GM18499 (cell line): Measurements from ENCODE around the gene HDAC3.

Experiments
- ATAC-seq: cut with Tn5 transposase; IDR thresholded peaks from one replicate; pipeline ENCODE4 v1.9.1; 2021; ENCODE audit warnings: moderate number of reproducible peaks; ENCODE audit not compliant: insufficient read depth, unreplicated experiment

The HDAC3 gene

DNA sequence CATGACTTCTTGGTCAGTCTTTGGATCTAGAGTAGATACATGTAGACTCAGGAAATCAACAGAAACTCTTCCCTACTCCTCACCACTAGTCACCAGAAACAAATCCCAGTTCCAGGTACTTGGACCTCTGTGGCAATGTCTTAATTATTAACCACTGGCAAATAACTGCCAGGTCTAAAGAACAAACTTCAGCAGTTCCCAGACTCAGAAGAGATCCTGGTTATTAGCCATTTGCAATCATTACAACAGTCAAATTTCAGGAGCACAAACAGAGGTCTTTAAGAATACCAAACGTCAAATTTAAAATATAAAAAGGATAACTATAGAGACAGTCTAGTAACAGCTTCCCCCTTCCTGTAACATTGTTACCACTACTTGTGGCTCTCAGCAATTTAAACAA is 28.1 kb downstream of the HDAC3 start:
- no peak for ATAC-seq

DNA sequence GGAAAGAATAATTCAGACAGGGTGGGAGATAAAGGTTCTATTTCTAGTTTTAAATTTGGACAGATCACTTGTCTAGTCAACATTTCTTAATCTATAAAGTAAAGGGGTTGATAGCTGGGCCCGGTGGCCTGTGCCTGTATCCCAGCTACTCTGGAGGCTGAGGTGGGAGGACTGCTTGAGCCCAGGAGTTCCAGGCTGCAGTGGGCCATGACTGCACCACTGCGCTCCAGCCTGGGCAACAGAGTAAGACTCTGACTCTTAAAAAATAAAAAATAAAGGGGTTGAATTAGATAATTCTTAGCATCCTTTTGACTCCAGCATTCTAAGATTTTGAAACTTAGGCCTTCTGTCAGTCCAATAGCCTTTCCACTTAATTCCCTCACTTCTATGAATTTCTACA is 28.6 kb downstream of the HDAC3 start:
- no peak for ATAC-seq

GRCh38 chr5:141605523-141606277 is 30.9 kb downstream of the HDAC3 start:
- ATAC-seq: peak; percentile 90

GRCh38 chr5:141603923-141604717 is 32.5 kb downstream of the HDAC3 start:
- no peak for ATAC-seq

GRCh38 chr5:141602606-141603005 is 34.0 kb downstream of the HDAC3 start:
- ATAC-seq: no peak

GRCh38 chr5:141598391-141599345 is 38.0 kb downstream of the HDAC3 start:
- no peak for ATAC-seq

GRCh38 chr5:141597814-141598213 is 38.8 kb downstream of the HDAC3 start:
- no peak for ATAC-seq

- no peak for ATAC-seq
Measured at GRCh38 chr5:141597394-141597793, 39.3 kb downstream of the HDAC3 start.

- ATAC-seq: no peak
Measured at GRCh38 chr5:141596867-141597266, 39.8 kb downstream of the HDAC3 start.

GRCh38 chr5:141590127-141590526 is 46.5 kb downstream of the HDAC3 start:
- ATAC-seq: no peak

GRCh38 chr5:141586246-141586645 is 50.4 kb downstream of the HDAC3 start:
- ATAC-seq: no peak

GRCh38 chr5:141585594-141585993 is 51.1 kb downstream of the HDAC3 start:
- no peak for ATAC-seq

- no peak for ATAC-seq
Measured at GRCh38 chr5:141574122-141574510, 62.5 kb downstream of the HDAC3 start.

DNA sequence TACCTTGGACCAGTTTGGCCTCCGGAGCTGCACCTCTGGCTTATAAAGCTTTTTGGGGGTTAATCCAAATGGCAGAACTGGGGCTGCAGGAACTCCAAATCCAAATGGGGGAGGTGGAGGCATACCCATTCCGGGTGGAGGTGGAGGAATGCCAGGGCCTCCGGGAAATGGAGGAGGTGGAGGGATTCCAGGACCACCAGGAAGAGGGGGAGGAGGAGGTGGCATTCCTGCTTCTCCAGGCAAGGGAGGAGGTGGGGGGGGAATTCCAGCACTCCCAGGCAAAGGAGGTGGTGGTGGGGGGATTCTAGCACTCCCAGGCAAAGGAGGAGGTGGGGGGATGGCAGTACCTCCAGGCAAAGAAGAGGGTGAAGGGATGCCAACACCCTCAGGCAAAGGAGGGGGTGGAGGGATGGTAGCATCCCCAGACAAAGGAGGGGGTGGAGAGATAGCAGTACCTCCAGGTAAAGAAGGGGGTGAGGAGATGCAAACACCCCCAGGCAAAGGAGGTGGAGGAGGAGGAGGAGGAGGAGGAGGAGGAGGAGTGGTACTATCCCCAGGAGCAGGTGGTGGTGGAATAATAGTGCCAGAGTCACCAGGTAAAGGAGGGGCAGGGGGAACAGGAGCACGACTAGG is 63.0 kb downstream of the HDAC3 start:
- no peak for ATAC-seq
